Esophagus (tissue), 2 donors: Measurements from ENCODE around the gene PIGP. TPM values are rescaled to one million over a fixed set of nuclear protein-coding genes. Genes with fewer than 3 reads are reported as not detected.

Source experiments
- H3K27ac ChIP-seq, 2 donors: one replicate each; pipeline ENCODE4 v1.5.1; 2013; ENCODE audit warnings: low read depth in 2 of 2, mild to moderate bottlenecking in 2 of 2, inconsistent platforms in 1 of 2, low read length in 1 of 2, moderate library complexity in 1 of 2
- H3K27me3 ChIP-seq, 2 donors: one replicate each; pipeline ENCODE4 v1.6.1; 2013; ENCODE audit warnings: low read length in 2 of 2, control low read depth in 1 of 2, mild to moderate bottlenecking in 1 of 2; ENCODE audit not compliant: insufficient read depth in 2 of 2, control insufficient read depth in 1 of 2
- H3K36me3 ChIP-seq, 2 donors: one replicate each; pipeline ENCODE4 v1.6.1; 2013; ENCODE audit warnings: low read length in 1 of 2; ENCODE audit not compliant: control insufficient read depth in 2 of 2, insufficient read depth in 2 of 2
- H3K4me1 ChIP-seq, 2 donors: one replicate each; pipeline ENCODE4 v1.6.1; 2013; ENCODE audit warnings: low read length in 1 of 2; ENCODE audit not compliant: control insufficient read depth in 2 of 2, insufficient read depth in 2 of 2
- H3K4me3 ChIP-seq, 2 donors: one replicate each; pipeline ENCODE4 v1.5.1; 2013; ENCODE audit warnings: low read length in 2 of 2, mild to moderate bottlenecking in 2 of 2, low read depth in 1 of 2, moderate library complexity in 1 of 2
- H3K9me3 ChIP-seq, 2 donors: one replicate each; pipeline ENCODE4 v1.6.1; 2013; ENCODE audit warnings: mild to moderate bottlenecking in 2 of 2, low read depth in 1 of 2, low read length in 1 of 2, moderate library complexity in 1 of 2; ENCODE audit not compliant: control insufficient read depth in 2 of 2, insufficient read depth in 1 of 2
- WGBS, 2 donors: extraction: QIAGEN DNeasy Blood & Tissue Kit; methylation state at CpG; one replicate each; pipeline ENCODE4 v1.1.7; 2013; 5-methylcytosine and 5-hydroxymethylcytosine counted together
- polyA plus RNA-seq, 2 donors: library from polyadenylated mRNA; stranded (reverse); fragments of 200-250 nt; gene quantifications; one replicate each; pipeline ENCODE4 v1.2.3, GENCODE V29; 2013
- donor health status: healthy with polysubstance abuse.
- donor health status: Bipolar disorder and iron deficiency.

Gene PIGP
- polyA plus RNA-seq, 2 donors, result 13.4 to 14.6 TPM

- Histone ChIP-seq H3K9me3 (no peaks in the 10 kb centered on the region), H3K36me3 (no peaks in the 10 kb centered on the region), H3K27ac (no peak overlapping the region), H3K27me3 (no peaks in the 10 kb centered on the region), H3K4me1 (no peaks in the 10 kb centered on the region), H3K4me3 (no peak overlapping the region)
- 87 to 91% methylated on average over 1 of the region's 1 CpG for WGBS, 2 donors
Observed at GRCh38 chr21:37077403-37077802, 4.5 kb upstream of the PIGP start.

- no peaks in the 10 kb centered on the region for H3K9me3 ChIP-seq
- H3K27me3 ChIP-seq, result no peaks in the 10 kb centered on the region
- no peaks in the 10 kb centered on the region for H3K36me3 ChIP-seq
- no peak overlapping the region for H3K27ac ChIP-seq
- WGBS, 2 donors, result 97 to 98% methylated on average over 4 of the region's 4 CpGs
- H3K4me1 ChIP-seq, result no peaks in the 10 kb centered on the region
- H3K4me3 ChIP-seq, result no peak overlapping the region
Observed at GRCh38 chr21:37076087-37076850, 3.4 kb upstream of the PIGP start.

- H3K36me3 ChIP-seq, result no peaks in the 10 kb centered on the region
- H3K27me3 ChIP-seq, result no peaks in the 10 kb centered on the region
- no peak overlapping the region for H3K4me3 ChIP-seq
- no peak overlapping the region for H3K27ac ChIP-seq
- 91 to 93% methylated on average over 4 of the region's 4 CpGs for WGBS, 2 donors
- H3K9me3 ChIP-seq, result no peaks in the 10 kb centered on the region
- H3K4me1 ChIP-seq, result no peaks in the 10 kb centered on the region
Observed at GRCh38 chr21:37075214-37075770, 2.4 kb upstream of the PIGP start.

GRCh38 chr21:37074546-37074945, 1.7 kb upstream of the PIGP start:
- no peak overlapping the region for H3K27ac ChIP-seq
- no peaks in the 10 kb centered on the region for H3K4me1 ChIP-seq
- H3K9me3 ChIP-seq, result no peaks in the 10 kb centered on the region
- WGBS, 2 donors, result 22 to 30% methylated on average over 9 of the region's 9 CpGs
- peak overlapping the region; percentile 63 to 77 for H3K4me3 ChIP-seq
- no peaks in the 10 kb centered on the region for H3K27me3 ChIP-seq
- H3K36me3 ChIP-seq, result no peaks in the 10 kb centered on the region

GRCh38 chr21:37074197-37074510, 1.3 kb upstream of the PIGP start:
- Histone ChIP-seq H3K27ac (peak overlapping the region in 1 of 2 donors; percentile 99), H3K4me1 (no peaks in the 10 kb centered on the region), H3K27me3 (no peaks in the 10 kb centered on the region), H3K36me3 (no peaks in the 10 kb centered on the region), H3K4me3 (peak overlapping the region; percentile 63 to 77), H3K9me3 (no peaks in the 10 kb centered on the region)
- 1 to 3% methylated on average over 13 of the region's 13 CpGs for WGBS, 2 donors

GRCh38 chr21:37073417-37074196, 736 bp upstream of the PIGP start:
- 0 to 1% methylated on average over 66 to 70 of the region's 70 CpGs for WGBS, 2 donors

GRCh38 chr21:37072274-37072987, 440 bp downstream of the PIGP start:
- Histone ChIP-seq H3K4me3 (peak overlapping the region; percentile 63 to 77), H3K36me3 (no peaks in the 10 kb centered on the region), H3K9me3 (no peaks in the 10 kb centered on the region), H3K27ac (peak overlapping the region; percentile 99), H3K27me3 (no peaks in the 10 kb centered on the region), H3K4me1 (no peaks in the 10 kb centered on the region)
- WGBS, 2 donors, result 0 to 1% methylated on average over 53 to 54 of the region's 54 CpGs

More at GRCh38 chr21:37073417-37074196, 736 bp upstream of the PIGP start:
- H3K4me3 ChIP-seq, result peak overlapping the region; percentile 63 to 77
- no peaks in the 10 kb centered on the region for H3K36me3 ChIP-seq
- H3K9me3 ChIP-seq, result no peaks in the 10 kb centered on the region
- H3K27ac ChIP-seq, result peak overlapping the region; percentile 99
- H3K27me3 ChIP-seq, result no peaks in the 10 kb centered on the region
- no peaks in the 10 kb centered on the region for H3K4me1 ChIP-seq

GRCh38 chr21:37071561-37072273, 1.2 kb downstream of the PIGP start:
- Histone ChIP-seq H3K9me3 (no peaks in the 10 kb centered on the region), H3K4me3 (peak overlapping the region; percentile 63 to 77), H3K27me3 (no peaks in the 10 kb centered on the region), H3K36me3 (no peaks in the 10 kb centered on the region), H3K27ac (peak overlapping the region; percentile 99), H3K4me1 (no peaks in the 10 kb centered on the region)
- WGBS, 2 donors, result 13 to 20% methylated on average over 12 of the region's 12 CpGs
